GM21529 (cell line): ENCODE results near the gene ZBTB16.

Experiments
- ATAC-seq: cut with Tn5 transposase; IDR thresholded peaks from one replicate; pipeline ENCODE4 v1.9.1; 2021; ENCODE audit not compliant: unreplicated experiment

Gene ZBTB16

DNA sequence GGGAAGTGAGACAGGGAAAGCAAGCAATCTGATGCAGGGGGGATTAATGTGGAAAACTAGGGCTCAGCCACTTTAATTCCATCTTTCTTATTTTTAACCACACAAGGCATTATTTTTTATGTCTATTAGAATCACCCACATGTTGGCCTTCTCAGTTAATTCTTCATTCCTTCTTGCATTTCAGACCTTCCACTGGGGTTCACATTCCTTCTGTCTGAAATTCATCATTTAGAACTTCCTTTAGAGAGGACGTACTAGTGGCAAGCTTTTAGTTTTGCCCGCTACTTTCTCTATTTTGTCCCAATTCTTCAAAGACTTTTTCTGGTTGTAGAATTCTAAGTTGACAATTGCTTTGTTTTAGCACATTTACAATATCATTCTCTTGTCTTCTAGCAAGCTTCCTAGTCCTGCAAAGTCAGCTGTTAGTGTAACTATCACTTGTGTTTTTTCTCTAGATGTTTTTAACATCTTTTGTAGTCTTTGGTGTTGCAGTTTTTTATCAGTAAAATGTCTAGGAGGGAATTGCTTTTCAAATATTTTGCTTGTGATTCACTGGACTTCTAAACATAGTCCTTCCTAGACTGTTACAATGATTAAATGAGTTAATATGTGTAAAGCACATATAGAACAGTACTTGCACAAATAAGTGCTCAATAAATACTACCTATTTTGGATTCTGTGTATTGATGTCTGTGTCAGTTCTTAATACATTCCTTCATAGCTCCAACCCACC is 231.2 kb downstream of the ZBTB16 start:
- no peak for ATAC-seq

DNA sequence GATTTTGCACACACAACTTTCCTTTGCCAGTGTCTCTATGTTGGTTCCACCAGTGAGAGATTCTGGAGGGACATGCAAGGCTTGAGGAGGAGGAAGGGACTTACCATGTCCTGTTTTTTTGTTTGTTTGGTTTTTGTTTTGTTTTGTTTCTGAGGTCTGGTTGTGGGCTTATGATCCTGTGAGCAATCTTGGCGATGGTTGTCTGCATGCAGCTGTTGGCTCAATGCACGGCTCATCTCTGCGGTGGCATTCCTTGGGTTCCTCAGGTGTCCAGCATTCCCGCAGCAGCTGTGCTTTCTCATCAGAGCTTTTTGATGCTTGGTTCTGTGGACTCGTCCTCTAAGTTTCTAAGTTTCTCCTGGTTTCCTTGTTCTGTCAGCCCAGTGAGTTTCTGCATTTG is 231.9 kb downstream of the ZBTB16 start:
- ATAC-seq, result no peak

DNA sequence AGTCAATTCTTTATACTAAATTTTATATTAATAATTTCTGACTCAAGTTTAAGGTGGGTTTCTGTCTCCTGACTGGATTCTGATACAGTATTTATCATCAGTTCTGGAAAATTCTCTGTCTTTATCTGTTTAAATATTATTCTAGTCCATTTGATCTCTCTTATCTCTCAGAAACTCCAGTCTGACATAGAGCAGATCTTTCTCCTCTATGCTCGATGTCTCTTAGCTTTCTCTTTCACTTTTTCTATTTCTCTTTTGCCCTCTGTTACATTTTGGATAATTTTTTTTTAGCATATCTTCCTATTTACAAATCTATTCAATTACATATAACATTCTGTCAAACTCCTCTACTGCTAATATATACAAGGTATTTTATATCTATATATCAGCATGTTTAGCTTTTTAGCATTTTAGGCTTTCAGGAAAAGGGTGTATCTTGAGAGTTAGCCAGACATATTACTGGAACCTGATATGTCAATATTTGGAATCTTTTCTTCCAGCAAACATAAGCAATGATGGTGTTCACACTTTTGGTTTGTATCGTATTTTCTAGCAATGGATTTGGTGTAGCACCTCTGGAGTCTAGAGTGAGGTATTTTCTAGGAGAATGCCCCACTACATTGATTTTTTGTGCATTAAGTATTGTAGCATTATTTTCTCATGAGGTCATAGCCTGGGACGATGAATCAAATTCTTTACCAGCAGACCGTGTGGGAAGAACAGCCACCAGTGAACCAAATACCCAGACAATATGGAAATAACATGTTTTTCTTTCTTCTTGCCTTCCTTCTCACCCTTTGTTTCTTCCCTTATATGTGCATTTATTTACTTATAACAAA is 232.6 kb downstream of the ZBTB16 start:
- no peak for ATAC-seq

DNA sequence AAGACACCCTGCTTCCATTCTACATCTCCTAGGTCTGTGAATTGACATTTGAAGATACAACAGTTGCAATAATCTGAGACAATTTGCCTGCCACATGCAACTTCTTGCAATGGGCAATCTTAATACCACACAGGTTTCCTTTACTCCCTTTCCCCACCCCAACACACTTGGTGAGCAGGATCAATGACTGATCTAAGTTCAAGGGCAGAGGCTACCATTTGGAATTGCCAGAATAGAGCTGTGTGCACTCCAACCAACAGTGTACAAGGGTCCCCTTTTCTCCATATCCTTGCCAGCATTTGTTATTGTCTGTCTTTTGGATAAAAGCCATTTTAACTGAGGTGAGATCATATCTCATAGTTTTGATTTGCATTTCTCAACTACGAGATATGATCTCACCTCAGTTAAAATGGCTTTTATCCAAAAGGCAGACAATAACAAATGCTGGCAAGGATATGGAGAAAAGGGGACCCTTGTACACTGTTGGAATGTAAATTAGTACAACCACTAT is 233.7 kb downstream of the ZBTB16 start:
- ATAC-seq, result no peak

DNA sequence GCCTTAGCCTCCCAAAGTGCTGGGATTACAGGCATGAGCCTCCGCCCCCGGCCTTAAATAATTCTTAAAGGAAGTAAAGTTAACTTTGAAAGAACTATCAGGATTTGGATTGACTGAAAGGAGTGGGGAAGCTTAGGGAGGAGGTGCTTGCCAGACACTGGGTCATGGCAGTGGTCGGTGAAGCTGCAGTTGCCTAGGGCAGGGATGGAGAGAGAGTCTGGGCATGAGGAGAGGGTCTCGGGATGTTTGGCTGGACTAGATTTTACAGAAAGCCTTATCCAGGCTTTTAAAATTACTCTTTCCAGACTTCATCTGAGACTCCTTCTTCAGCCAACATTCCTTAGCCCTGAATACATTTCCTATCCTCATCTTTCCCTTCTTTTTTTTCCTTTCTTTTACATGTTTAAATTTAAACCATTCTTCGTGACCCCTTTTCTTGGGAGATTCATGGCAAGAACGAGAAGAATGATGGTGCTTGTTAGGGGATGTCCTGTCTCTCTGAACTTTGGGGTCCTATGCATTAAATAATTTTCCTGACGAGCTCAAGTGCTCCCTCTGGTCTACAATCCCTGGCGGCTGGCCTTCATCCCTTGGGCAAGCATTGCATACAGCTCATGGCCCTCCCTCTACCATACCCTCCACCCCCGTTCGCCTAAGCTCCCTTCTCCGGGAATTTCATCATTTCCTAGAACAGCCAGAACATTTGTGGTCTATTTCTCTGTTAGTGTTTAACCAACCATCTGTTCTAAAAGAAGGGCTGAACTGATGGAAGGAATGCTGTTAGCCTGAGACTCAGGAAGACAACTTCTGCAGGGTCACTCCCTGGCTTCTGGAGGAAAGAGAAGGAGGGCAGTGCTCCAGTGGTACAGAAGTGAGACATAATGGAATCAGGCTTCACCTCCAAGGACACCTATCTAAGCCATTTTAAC is 236.4 kb downstream of the ZBTB16 start, which contains the start of gene NNMT:
TSS of gene NNMT (plus strand) at position 724 of the 929 bp plus-strand sequence. CDS start at position 882, 158 bp downstream.
- ATAC-seq, result no peak

DNA sequence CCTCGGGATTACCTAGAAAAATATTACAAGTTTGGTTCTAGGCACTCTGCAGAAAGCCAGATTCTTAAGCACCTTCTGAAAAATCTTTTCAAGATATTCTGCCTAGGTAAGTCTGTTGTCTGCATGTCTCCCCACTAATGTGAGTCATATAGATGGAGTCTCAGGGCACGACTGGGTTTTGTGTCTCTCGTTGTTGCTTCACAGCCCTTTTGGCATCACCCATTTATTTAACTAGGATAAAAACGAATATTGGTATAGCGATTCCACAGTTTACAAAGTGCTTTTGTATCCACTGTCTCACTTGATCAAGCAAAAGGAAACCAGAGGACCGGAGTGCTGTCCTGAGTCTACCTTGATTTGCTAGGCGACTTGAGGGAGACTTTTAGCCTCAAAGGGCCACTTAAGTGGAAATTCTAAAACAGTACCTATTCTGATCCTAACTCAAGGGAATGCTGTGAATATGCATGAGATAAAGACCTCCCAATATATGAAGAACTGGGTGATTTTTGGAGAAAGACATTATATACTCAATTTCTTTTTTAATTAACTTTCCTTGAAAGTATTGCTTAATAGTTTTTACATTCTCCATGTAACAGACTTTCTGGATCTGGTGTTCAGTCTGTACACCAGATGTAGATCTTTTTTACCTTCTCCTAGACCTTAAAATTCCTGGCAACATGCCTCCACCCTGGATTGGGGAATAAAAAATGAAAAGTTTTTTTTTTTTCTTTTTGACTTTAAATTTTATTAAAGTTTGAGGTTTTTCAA is 237.3 kb downstream of the ZBTB16 start:
- ATAC-seq, result no peak

DNA sequence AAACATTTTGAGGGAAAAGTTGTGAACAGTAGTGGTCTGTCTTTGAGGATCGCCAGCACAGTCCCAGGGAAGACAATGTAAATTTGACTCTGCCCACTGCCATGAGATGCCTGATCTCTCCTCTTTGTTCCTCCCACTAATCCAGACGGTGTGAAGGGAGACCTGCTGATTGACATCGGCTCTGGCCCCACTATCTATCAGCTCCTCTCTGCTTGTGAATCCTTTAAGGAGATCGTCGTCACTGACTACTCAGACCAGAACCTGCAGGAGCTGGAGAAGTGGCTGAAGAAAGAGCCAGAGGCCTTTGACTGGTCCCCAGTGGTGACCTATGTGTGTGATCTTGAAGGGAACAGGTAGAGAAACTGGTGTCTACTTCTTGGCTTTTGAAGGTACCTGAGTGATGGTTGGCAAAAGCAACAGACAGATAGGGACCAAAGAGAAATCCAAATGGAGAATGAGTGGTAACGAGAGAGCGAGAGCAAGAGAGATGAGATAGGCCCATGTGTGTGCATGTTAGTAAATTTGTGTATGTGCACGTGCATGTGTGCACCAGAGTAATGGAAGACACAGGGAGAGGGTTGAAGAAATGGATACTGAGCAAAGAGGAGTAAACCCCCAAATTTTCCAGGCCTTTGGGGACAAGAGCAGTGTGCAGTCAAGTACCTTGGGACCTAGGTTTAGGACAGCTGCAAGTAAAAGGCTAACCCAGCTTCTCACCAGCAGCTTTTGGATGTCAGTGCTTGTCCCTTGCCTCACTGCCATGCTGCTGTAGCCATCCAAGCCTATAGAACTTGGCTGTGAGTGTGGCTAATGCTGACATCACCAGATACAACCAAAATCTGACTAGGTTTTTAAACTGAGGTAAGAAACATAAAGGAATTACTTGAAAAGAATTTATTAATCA is 238.5 kb downstream of the ZBTB16 start:
- no peak for ATAC-seq

DNA sequence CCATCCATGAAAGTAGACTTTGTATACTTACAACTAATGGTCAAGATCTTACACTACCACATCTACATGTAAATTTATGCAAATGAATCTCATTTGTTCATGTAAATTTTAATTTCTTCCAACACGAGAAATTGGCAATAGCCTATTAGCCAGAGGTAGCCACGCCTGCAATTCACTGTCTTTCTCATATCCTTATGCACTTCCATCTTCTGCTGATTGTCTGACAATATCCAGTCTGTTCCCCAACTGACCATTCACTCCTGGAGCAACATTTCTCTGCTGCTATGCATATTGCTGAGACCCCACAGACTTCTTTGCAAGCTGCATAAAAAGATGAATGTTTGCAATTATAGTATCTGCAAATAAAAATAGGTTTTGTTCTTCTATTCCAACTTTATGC is 239.2 kb downstream of the ZBTB16 start:
- ATAC-seq, result no peak
